Astrocyte of the spinal cord (primary cell): ENCODE data around the gene PKD1L1.

Source experiments
- DNase-seq: peaks from one replicate; pipeline ENCODE4 v3.0.0; 2011; ENCODE audit warnings: low read depth, low spot score
- H3K4me3 ChIP-seq: 2 replicates; pipeline ENCODE4 v1.5.1; 2011; ENCODE audit warnings: low read depth, mild to moderate bottlenecking, low read length, moderate library complexity
- in situ Hi-C: cut with HindIII; loops from 2 replicates; pipeline ENCODE4 v1.10.0; 2017; ENCODE audit warnings: low sequenced_read_pairs
- TF ChIP-seq, protein P1 (sequence below): IDR thresholded peaks from 2 replicates; pipeline ENCODE4 v1.5.1; 2012; ENCODE audit warnings: low read depth, mild to moderate bottlenecking, low read length, inconsistent platforms

PKD1L1 gene

DNA sequence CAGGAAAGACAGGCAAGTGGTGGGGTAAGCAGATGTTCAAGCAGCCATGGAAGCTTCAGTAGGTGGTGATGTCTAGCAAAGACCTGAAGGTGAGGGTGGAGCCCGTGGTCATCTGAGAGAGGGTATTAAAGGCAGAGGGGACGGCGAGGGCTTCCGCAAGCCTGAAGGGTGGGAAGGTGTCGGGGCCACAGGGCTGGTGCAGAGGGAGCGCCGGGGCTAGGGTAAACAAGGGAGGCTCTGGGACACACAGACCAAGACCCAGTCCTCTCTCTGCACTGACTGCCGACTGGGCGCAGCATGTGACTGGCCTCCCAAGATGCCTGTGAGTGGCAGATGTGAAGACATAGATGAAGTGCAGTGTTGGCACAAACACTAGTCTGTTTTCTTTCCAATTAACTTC, 132.4 kb downstream of the PKD1L1 start:
- in situ Hi-C loops, result no loop called here
- no peak overlapping the region for H3K4me3 ChIP-seq
- TF ChIP-seq, protein P1, sequence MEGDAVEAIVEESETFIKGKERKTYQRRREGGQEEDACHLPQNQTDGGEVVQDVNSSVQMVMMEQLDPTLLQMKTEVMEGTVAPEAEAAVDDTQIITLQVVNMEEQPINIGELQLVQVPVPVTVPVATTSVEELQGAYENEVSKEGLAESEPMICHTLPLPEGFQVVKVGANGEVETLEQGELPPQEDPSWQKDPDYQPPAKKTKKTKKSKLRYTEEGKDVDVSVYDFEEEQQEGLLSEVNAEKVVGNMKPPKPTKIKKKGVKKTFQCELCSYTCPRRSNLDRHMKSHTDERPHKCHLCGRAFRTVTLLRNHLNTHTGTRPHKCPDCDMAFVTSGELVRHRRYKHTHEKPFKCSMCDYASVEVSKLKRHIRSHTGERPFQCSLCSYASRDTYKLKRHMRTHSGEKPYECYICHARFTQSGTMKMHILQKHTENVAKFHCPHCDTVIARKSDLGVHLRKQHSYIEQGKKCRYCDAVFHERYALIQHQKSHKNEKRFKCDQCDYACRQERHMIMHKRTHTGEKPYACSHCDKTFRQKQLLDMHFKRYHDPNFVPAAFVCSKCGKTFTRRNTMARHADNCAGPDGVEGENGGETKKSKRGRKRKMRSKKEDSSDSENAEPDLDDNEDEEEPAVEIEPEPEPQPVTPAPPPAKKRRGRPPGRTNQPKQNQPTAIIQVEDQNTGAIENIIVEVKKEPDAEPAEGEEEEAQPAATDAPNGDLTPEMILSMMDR, result no peak
- no peak for DNase-seq

DNA sequence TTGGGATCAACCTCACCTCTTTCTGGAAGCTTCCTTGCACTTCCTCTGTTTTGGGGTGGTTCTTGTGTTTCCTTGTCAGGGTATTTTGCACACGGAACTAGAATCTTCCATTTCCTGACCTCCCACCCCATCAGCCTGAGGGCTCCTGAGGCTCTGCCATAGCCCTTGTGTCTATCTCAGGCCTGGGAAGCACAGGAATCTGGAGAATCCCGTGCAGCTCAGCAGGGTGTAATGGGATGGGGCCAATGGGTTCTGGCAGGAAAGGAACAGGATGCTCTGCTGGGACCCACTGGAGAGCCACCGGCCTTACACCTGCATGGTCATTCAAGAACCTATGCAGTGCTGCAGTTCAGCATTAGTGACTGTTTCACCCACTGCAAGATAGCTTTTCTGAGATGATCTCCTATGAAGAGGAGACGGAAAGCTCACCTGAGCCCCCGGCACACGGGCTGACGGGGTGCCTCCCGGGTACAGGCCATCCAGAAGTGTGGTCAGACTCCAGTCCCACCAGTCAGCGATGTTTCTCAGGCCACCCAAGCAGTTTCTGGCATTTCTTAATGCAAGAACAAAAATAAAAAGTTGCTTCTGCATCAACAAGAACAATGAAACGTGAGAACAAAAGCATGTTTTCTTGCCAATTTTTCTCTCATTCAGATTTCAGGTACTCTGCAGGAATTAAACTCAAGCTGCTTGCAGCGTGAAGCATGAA, 133.2 kb downstream of the PKD1L1 start:
- H3K4me3 ChIP-seq, result no peak overlapping the region
- DNase-seq, result no peak
- in situ Hi-C loops, result no loop called here
- TF ChIP-seq, protein P1, result no peak

DNA sequence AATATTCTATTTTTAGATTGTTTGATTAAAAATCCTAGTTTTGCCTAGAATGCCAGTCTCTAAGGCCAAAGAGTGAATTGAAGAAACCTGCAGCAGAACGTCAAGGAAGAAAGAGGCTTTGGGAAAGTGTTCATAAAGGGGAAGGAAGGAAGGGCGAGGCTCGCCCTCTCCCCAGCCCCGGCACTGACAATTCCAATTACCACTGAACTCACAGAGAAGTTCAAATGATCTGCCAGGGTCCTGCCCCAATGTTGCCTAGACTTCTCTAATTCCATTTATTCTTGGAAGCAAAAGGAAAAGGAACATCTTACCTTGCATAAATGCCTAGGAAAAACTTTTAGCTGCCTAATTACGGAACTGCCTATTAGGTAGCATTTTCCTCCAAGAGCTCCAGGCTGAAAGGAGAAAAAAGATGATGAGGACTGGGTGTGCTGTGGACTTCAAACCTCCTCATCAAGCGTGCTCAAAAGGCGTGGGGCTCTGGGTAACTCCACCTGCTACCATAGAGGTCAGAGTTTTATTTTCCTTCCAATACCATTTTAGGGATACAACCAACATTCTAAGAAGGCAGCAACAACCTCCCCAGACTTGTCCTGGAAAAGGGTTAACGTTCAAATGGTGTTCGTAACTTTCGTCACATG, 134.5 kb downstream of the PKD1L1 start:
- TF ChIP-seq, protein P1, result no peak

DNA sequence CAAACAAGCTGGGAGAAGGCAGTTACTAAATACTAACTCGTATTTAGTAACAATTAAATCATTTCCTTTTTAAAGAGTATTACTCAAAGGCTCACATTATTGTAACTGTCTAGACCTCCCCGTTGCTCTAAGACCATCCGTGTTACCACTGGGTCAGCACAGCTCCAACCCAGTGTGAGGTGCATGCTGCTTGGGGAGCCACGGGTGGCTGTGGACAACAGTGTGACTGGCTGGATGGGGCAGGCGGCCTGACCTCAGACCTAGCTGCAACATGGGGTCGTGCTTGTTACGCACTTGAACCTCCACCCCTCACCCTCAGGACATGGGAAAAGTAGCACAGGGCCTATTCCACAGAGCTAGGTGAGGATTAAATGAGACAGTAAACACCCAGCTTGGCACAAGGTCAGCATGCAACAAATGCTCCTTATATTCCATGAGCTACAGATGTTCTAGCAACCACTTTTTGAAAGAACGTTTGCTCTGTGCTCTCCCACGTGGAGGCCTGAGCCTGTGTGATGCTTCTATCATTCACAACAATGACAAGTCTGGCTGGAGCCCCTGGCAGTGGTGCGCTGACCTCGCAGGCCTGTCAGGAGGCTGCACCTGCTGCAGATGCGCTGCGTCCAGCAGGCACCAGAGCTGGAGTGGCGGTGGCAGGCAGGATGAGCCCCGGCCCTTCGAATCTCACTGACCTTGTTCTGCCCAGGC, 135.7 kb downstream of the PKD1L1 start:
- no peak for DNase-seq
- TF ChIP-seq, protein P1, result no peak
- no peak overlapping the region for H3K4me3 ChIP-seq
- in situ Hi-C loops, result no loop called here

More for the DNA sequence above, 134.5 kb downstream of the PKD1L1 start:
- H3K4me3 ChIP-seq, result no peak overlapping the region
- in situ Hi-C loops, result no loop called here
- no peak for DNase-seq

DNA sequence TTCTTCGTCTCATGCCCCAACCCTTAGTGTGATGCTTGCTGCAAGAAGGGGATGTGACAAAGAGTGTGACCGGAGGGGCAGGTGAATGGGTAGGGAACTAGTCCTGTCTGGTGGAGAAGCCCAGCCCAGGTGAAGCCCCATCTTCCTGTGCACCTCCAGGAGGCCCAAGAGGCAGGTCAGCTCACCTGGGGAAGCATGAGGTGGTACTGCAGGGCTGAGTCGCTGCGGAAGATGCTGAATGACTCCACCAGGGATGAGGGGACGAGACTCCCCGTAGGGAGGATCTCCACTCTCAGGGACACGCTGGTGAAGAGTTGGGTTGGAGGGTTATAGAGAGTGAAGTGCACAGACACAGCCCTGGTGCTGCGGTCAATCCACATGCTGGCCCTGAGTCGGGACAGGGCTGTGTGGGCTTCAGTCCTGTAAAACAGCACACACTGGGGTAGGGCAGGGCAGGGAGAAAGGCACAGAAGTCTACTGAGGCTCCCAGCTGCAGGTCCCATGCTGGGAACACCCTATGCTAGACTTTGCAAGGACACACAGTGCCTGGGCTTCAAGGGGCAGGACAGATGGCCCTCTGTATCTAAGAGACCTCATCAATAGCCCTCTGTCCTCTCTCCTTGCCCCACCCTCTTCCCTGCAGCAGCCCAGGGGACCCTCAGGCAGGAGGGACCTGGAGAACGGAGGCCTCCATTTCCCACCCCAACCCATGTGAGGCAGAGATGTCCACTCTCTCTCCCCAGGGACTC, 136.5 kb downstream of the PKD1L1 start:
- H3K4me3 ChIP-seq, result no peak overlapping the region

More for the DNA sequence above, 136.5 kb downstream of the PKD1L1 start:
- in situ Hi-C loops, result no loop called here
- TF ChIP-seq, protein P1, result no peak
- no peak for DNase-seq
